HTERT RPE-1 (cell line): ENCODE results near the gene PLXNA1.

Source experiments
- in situ Hi-C: fragments of 300-500 bp; cut with MboI; formaldehyde crosslinking; loops from 4 replicates; pipeline ENCODE4 v1.14.3; 2020; ENCODE audit warnings: low sequenced_read_pairs

The PLXNA1 gene

GRCh38 chr3:126967386-126967785, 15.5 kb upstream of the PLXNA1 start:
- in situ Hi-C loops = no loop called here

- in situ Hi-C loops = no loop called here
These were observed 14.2 kb upstream of the PLXNA1 start for GRCh38 chr3:126968391-126969390.

- in situ Hi-C loops = no loop called here
These were observed 13.3 kb upstream of the PLXNA1 start for GRCh38 chr3:126969586-126969985.

GRCh38 chr3:126970101-126970500, 12.8 kb upstream of the PLXNA1 start:
- in situ Hi-C loops = no loop called here

- in situ Hi-C loops = no loop called here
These were observed 12.0 kb upstream of the PLXNA1 start for GRCh38 chr3:126970921-126971320.

- in situ Hi-C loops = no loop called here
These were observed 11.0 kb upstream of the PLXNA1 start for GRCh38 chr3:126971891-126972351.

- in situ Hi-C loops = no loop called here
These were observed 10.0 kb upstream of the PLXNA1 start for GRCh38 chr3:126972866-126973265.

GRCh38 chr3:126973814-126974213, 9.1 kb upstream of the PLXNA1 start:
- in situ Hi-C loops = no loop called here

GRCh38 chr3:126974756-126975155, 8.2 kb upstream of the PLXNA1 start:
- in situ Hi-C loops = no loop called here

GRCh38 chr3:126976906-126977305, 6.0 kb upstream of the PLXNA1 start:
- in situ Hi-C loops = no loop called here

GRCh38 chr3:126977821-126978220, 5.1 kb upstream of the PLXNA1 start:
- in situ Hi-C loops = no loop called here

GRCh38 chr3:126978291-126978690, 4.6 kb upstream of the PLXNA1 start:
- in situ Hi-C loops = no loop called here

- in situ Hi-C loops = no loop called here
These were observed 3.8 kb upstream of the PLXNA1 start for GRCh38 chr3:126979046-126979628.

GRCh38 chr3:126980266-126980811, 2.6 kb upstream of the PLXNA1 start:
- in situ Hi-C loops = no loop called here

- in situ Hi-C loops = no loop called here
These were observed 817 bp upstream of the PLXNA1 start for GRCh38 chr3:126982126-126982470.

- in situ Hi-C loops = no loop called here
These were observed 349 bp downstream of the PLXNA1 start for GRCh38 chr3:126983276-126983652.

GRCh38 chr3:126983653-126984390, 907 bp downstream of the PLXNA1 start:
- in situ Hi-C loops = no loop called here

GRCh38 chr3:126984391-126985131, 1.6 kb downstream of the PLXNA1 start:
- in situ Hi-C loops = no loop called here

GRCh38 chr3:126985132-126985985, 2.4 kb downstream of the PLXNA1 start:
- in situ Hi-C loops = no loop called here

- in situ Hi-C loops = no loop called here
These were observed 3.1 kb downstream of the PLXNA1 start for GRCh38 chr3:126986001-126986400.
